Astrocyte (in vitro differentiated cells and primary cell): ENCODE results near the gene KNTC1. TPM values are rescaled to one million over a fixed set of nuclear protein-coding genes. Genes with fewer than 3 reads are reported as not detected.

Experiments used
- DNase-seq: peaks from one replicate; pipeline ENCODE4 v3.0.0-alpha.2; 2010; ENCODE audit warnings: low read depth
- FAIRE-seq: peaks from 2 replicates; lab custom pipeline; 2011; peaks lifted over from hg19 to GRCh38; lab: Jason Lieb, UNC
- H2AFZ ChIP-seq: 2 replicates; pipeline ENCODE4 v1.6.0; 2012; ENCODE audit warnings: low read depth, low read length, inconsistent platforms
- H3K27ac ChIP-seq: 2 replicates; pipeline ENCODE4 v1.5.1; 2011; ENCODE audit warnings: low read depth, low read length, inconsistent platforms
- H3K27me3 ChIP-seq: 2 replicates; pipeline ENCODE4 v1.6.0; 2011; ENCODE audit warnings: low read length, inconsistent platforms; ENCODE audit not compliant: insufficient read depth
- H3K36me3 ChIP-seq: 2 replicates; pipeline ENCODE4 v1.5.1; 2011; ENCODE audit warnings: low read length, inconsistent platforms; ENCODE audit not compliant: insufficient read depth
- H3K4me1 ChIP-seq: 2 replicates; pipeline ENCODE4 v1.5.1; 2011; ENCODE audit warnings: low read length, inconsistent platforms; ENCODE audit not compliant: insufficient read depth
- H3K4me2 ChIP-seq: 2 replicates; pipeline ENCODE4 v1.6.0; 2012; ENCODE audit warnings: low read length, inconsistent platforms
- H3K4me3 ChIP-seq: 2 replicates; pipeline ENCODE4 v1.5.1; 2011; ENCODE audit warnings: low read depth, mild to moderate bottlenecking, low read length, inconsistent platforms; ENCODE audit not compliant: insufficient read depth
- H3K79me2 ChIP-seq: 2 replicates; pipeline ENCODE4 v1.6.0; 2012; ENCODE audit warnings: mild to moderate bottlenecking, low read length, inconsistent platforms; ENCODE audit not compliant: insufficient read depth
- H3K9ac ChIP-seq: 2 replicates; pipeline ENCODE4 v1.6.0; 2012; ENCODE audit warnings: mild to moderate bottlenecking, low read length, inconsistent platforms
- H3K9me3 ChIP-seq: 2 replicates; pipeline ENCODE4 v1.5.1; 2012; ENCODE audit warnings: low read depth, mild to moderate bottlenecking, low read length, inconsistent platforms; ENCODE audit not compliant: insufficient read depth
- H4K20me1 ChIP-seq: 2 replicates; pipeline ENCODE4 v1.6.0; 2012; ENCODE audit warnings: low read length, inconsistent platforms; ENCODE audit not compliant: insufficient read depth
- H3K27ac Mint-ChIP-seq: one replicate; pipeline ENCODE4 v1.8.0; 2021; ENCODE audit warnings: mild to moderate bottlenecking, mixed read lengths; ENCODE audit not compliant: unreplicated experiment
- H3K27me3 Mint-ChIP-seq: one replicate; pipeline ENCODE4 v1.8.0; 2021; ENCODE audit warnings: low read depth, mixed read lengths; ENCODE audit not compliant: unreplicated experiment
- H3K36me3 Mint-ChIP-seq: one replicate; pipeline ENCODE4 v1.8.0; 2021; ENCODE audit warnings: low read depth, mixed read lengths; ENCODE audit not compliant: unreplicated experiment
- H3K4me1 Mint-ChIP-seq: one replicate; pipeline ENCODE4 v1.8.0; 2021; ENCODE audit warnings: low read depth, mixed read lengths; ENCODE audit not compliant: unreplicated experiment
- H3K4me3 Mint-ChIP-seq: one replicate; pipeline ENCODE4 v1.8.0; 2021; ENCODE audit warnings: mild to moderate bottlenecking, moderate library complexity, mixed read lengths; ENCODE audit not compliant: unreplicated experiment
- H3K9me3 Mint-ChIP-seq: one replicate; pipeline ENCODE4 v1.8.0; 2021; ENCODE audit warnings: mild to moderate bottlenecking, mixed read lengths; ENCODE audit not compliant: unreplicated experiment
- EZH2 ChIP-seq: IDR thresholded peaks from 2 replicates; pipeline ENCODE4 v1.6.1; 2012; ENCODE audit warnings: mild to moderate bottlenecking, low read length, inconsistent platforms; ENCODE audit not compliant: insufficient read depth
- total RNA-seq: library from RNA; stranded (reverse); gene quantifications from 2 replicates; pipeline ENCODE4 v1.2.1, GENCODE V29; 2021
- TF ChIP-seq, protein P1 (sequence below): IDR thresholded peaks from 2 replicates; pipeline ENCODE4 v1.5.1; 2011; ENCODE audit warnings: low read depth, mild to moderate bottlenecking, inconsistent platforms, low read length, moderate library complexity; ENCODE audit not compliant: insufficient read depth

The KNTC1 gene
- total RNA-seq, 1 donor from 2014 or later: 10.6 TPM

DNA sequence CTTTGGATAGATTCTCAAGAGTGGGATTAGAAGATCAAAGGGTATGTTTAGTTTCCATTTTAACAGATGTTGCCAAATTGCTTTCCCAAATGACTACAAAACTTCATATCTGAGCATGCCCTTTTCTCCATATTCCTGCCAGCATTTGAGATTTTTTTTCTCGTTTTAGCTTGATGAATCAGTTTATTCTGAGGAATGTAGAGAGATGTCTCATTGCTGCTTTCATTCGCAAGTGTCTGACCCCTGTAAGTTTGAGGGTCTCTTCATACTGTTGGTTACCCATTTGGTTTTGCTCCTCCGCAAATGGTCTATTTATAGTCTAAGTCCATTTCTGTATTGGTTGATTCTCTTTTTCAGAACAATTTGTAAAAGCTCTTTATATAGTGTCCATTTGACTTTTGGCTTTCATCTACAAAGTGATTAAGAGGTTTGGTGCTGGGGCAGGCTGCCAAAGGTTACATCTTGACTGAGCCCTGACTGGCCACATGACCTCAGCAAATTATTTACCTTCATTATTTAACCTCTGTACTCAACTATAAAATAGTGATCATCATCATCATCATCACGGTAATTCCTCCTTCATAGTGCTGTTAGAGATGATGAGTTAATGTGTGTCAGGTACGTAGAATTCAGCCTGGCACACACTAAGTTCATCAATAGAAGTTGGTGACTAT, 142.5 kb downstream of the KNTC1 start:
- DNase-seq (peak; percentile 80), FAIRE-seq (peak; percentile 23)
- H3K9me3 ChIP-seq: no peaks in the 10 kb centered on the region
- H3K79me2 ChIP-seq: no peaks in the 10 kb centered on the region
- Mint-ChIP-seq H3K27me3 (peaks cover 2% of the 10 kb centered on the region), H3K9me3 (no peaks in the 10 kb centered on the region), H3K4me3 (no peak overlapping the region), H3K36me3 (peaks cover 2% of the 10 kb centered on the region), H3K27ac (no peak overlapping the region), H3K4me1 (no peaks in the 10 kb centered on the region)
- H3K27ac ChIP-seq: peak overlapping the region; percentile 37
- H2AFZ ChIP-seq: no peak overlapping the region
- no peaks in the 10 kb centered on the region for H3K36me3 ChIP-seq
- no peak for TF ChIP-seq EZH2
- TF ChIP-seq, protein P1, sequence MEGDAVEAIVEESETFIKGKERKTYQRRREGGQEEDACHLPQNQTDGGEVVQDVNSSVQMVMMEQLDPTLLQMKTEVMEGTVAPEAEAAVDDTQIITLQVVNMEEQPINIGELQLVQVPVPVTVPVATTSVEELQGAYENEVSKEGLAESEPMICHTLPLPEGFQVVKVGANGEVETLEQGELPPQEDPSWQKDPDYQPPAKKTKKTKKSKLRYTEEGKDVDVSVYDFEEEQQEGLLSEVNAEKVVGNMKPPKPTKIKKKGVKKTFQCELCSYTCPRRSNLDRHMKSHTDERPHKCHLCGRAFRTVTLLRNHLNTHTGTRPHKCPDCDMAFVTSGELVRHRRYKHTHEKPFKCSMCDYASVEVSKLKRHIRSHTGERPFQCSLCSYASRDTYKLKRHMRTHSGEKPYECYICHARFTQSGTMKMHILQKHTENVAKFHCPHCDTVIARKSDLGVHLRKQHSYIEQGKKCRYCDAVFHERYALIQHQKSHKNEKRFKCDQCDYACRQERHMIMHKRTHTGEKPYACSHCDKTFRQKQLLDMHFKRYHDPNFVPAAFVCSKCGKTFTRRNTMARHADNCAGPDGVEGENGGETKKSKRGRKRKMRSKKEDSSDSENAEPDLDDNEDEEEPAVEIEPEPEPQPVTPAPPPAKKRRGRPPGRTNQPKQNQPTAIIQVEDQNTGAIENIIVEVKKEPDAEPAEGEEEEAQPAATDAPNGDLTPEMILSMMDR: no peak
- peaks cover 7% of the 10 kb centered on the region for H3K4me1 ChIP-seq
- H4K20me1 ChIP-seq: no peaks in the 10 kb centered on the region
- no peaks in the 10 kb centered on the region for H3K27me3 ChIP-seq
- peak overlapping the region; percentile 64 for H3K4me2 ChIP-seq
- H3K9ac ChIP-seq: no peak overlapping the region
- no peak overlapping the region for H3K4me3 ChIP-seq

DNA sequence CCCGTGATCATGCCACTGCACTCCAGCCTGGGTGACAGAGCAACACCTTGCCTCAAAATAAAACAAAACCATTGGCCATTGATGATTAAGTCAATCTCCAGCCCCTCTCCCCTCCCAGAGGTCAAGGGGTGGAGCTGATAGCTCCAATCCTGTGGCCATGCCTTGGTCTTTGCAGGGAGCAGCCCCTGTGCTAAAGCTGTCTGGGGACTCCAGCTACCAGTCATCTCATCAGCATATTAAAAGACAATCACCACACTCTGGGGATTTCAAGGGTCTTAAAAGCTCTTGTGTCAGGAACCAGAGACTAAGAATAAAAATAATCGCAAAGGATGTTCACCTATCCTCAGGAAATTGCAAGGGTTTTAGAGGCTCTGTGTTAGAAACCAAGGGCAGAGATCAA, 145.5 kb downstream of the KNTC1 start:
- DNase-seq (no peak), FAIRE-seq (no peak)
- H3K79me2 ChIP-seq: no peaks in the 10 kb centered on the region
- H2AFZ ChIP-seq: no peak overlapping the region
- no peaks in the 10 kb centered on the region for H4K20me1 ChIP-seq
- no peaks in the 10 kb centered on the region for H3K9me3 ChIP-seq
- peaks cover 7% of the 10 kb centered on the region for H3K4me1 ChIP-seq
- no peak overlapping the region for H3K4me3 Mint-ChIP-seq
- no peak overlapping the region for H3K27ac ChIP-seq
- peaks cover 5% of the 10 kb centered on the region for H3K27me3 Mint-ChIP-seq
- TF ChIP-seq EZH2: no peak
- TF ChIP-seq, protein P1: no peak
- no peaks in the 10 kb centered on the region for H3K36me3 ChIP-seq
- H3K4me3 ChIP-seq: no peak overlapping the region
- no peak overlapping the region for H3K27ac Mint-ChIP-seq
- H3K36me3 Mint-ChIP-seq: peaks cover 2% of the 10 kb centered on the region
- H3K27me3 ChIP-seq: no peaks in the 10 kb centered on the region
- no peak overlapping the region for H3K9ac ChIP-seq
- H3K4me1 Mint-ChIP-seq: no peaks in the 10 kb centered on the region
- no peaks in the 10 kb centered on the region for H3K9me3 Mint-ChIP-seq
- no peak overlapping the region for H3K4me2 ChIP-seq

Other genes with a start within 250 kb of the KNTC1 start
- gene CLIP1, start 104.6 kb upstream of the KNTC1 start, total RNA-seq: 59.4 and 70.0 TPM in 2 replicates
- 23.8 and 25.3 TPM in 2 replicates for gene ZCCHC8, start 26.3 kb upstream of the KNTC1 start, total RNA-seq
- gene RSRC2, start 313 bp upstream of the KNTC1 start, total RNA-seq: 55.6 and 56.3 TPM in 2 replicates
- gene HCAR2, start 176.1 kb downstream of the KNTC1 start, total RNA-seq: not detected in 2 replicates
- not detected in 2 replicates for gene HCAR3, start 189.6 kb downstream of the KNTC1 start, total RNA-seq
- gene HCAR1, start 203.6 kb downstream of the KNTC1 start, total RNA-seq: not detected in 2 replicates
- gene DENR, start 225.6 kb downstream of the KNTC1 start, total RNA-seq: 58.2 and 62.9 TPM in 2 replicates
- 0.60 and 0.82 TPM in 2 replicates for gene CCDC62, start 247.3 kb downstream of the KNTC1 start, total RNA-seq